Measurements from ENCODE around the gene ACP7.
A peak's percentile ranks its signal among the peaks of the same experiment; 100 is the strongest.
"Not testable (repeated sequence)": the region's sequence is repeated elsewhere in the genome, so short reads cannot be mapped to it uniquely, and the experiment has no call there.

ACP7 gene

DNA sequence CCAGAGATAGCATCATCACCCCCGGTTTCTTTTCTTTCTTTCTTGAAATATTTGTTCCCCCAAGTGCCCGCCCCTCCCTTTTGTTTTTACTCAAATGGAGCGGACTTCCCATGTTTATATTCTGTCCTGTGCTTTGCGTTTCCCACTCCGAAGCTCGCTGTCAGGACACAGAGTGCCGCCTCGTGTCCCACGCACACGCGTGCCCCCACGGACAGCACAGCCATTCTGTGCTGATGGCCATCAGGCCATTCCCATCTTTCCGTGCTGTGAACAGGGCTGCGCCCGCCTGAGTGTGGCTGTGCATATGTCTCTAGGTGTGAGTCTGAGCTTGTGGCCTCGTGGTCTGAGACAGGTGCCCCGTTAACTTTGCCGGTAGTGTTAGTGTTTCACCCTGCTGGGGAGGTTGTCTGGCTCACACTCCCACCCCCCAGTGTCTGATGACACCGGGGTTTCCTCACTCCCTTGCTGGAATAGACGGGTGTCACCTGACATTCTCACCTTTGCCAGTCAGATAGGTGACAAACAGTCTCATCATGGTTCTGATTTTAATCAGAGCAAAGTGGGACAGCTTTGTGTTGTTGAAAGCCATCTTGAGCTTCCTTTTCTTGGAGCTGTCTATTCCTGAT lies 48.3 kb downstream of the ACP7 start:
- no peak for DNase-seq (ENCODE audit: low spot score)

GRCh38 chr19:39133431-39134270 lies 49.5 kb downstream of the ACP7 start:
- DNase-seq (ENCODE audit: low spot score), result no peak

GRCh38 chr19:39135701-39136100 lies 51.5 kb downstream of the ACP7 start:
- no peak for DNase-seq (ENCODE audit: low spot score)

GRCh38 chr19:39136225-39136940 lies 52.2 kb downstream of the ACP7 start:
- no peak for DNase-seq (ENCODE audit: low spot score)

DNA sequence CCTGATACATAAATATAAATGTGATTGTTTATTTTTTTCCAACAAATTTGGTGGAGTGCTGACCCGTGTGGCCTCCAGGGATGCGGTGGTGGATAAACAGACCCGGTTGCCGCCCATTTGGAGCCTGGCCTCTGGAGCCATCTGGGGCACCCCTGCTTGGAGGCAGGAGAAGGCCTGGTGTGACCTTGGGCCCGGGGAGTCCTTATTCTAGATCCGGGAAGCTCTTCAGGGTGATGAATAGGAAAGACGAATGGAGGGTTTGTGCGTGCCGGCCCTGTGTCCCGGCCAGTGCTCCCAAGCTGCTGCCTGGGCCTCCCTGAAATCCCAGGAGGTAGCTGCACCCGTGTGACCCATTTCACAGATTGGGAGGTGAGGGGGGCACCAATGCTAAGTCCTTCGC lies 53.0 kb downstream of the ACP7 start:
- no peak for DNase-seq (ENCODE audit: low spot score)

DNA sequence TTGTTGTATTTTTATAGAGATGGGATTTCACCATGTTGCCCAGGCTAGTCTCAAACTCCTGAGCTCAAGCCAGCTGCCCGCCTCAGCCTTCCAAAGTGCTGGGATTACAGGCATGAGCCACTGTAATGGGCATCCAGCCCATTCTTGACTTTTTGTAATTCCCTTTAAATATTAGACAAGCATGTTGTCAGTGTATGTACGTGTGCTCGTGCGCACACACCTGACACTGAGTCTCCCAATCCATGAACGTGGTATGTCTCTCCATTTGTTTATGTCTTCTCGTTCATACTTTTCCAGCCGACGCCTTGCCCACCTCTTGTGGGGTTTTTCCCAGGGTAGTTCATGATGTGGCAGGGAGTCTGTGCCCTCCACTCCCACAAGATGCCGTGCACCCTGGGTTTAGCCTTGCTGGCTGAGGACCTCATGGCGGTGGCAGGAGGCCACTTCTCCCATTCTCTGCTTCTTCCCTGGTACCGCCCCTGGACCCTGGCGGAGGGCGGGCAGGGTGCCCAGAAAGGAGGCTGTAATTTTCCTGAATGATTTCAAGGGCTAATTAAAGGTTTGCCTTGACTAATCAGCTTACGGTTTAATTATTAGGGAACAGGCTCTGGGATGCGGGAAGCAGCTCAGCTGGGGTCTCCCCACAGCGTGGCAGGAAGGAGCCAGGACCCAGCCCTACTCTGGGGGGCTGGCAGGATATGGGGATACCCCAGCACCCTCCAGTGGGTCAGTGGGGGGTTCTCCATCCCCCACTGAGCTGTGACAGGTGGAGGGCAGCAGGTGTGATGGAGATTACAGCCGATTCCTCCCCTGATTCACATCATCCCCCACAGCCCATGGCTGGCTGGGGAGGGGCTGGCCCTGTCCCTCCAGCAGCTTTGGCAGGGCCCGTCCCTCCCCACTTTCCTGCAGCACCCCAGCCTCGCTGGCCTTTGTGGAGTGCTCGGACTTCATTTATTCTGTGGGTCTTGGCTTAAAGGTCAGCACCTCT lies 54.3 kb downstream of the ACP7 start:
- no peak for DNase-seq (ENCODE audit: low spot score)

DNA sequence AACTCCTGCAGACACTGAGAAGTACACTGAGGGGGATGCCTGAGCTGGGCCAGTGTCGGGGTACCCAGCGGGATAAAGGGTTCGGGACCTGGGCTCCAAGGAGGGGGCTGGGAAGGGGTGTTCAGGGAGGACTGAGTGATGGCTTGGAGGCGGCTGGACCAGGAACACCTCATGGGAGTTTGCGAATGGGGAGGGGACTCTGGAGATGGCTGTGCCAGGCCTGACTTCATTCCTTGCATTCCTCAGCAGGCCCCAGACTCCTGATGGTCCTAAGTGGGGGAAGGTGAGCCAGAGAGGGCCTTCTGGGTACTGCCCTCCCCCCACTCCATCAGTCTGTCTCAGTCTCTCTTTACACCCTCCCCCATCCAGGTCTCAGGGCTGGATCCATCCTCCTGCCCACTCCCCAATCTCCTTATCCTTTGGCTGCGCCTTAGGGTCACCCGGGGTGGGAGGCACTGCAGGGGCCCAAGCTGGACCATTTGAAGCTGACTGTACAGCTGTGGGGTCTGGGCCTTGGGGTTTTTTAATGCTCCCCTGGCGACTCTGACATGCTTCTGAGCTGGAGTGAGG lies 55.2 kb downstream of the ACP7 start:
- DNase-seq (ENCODE audit: low spot score), result no peak

DNA sequence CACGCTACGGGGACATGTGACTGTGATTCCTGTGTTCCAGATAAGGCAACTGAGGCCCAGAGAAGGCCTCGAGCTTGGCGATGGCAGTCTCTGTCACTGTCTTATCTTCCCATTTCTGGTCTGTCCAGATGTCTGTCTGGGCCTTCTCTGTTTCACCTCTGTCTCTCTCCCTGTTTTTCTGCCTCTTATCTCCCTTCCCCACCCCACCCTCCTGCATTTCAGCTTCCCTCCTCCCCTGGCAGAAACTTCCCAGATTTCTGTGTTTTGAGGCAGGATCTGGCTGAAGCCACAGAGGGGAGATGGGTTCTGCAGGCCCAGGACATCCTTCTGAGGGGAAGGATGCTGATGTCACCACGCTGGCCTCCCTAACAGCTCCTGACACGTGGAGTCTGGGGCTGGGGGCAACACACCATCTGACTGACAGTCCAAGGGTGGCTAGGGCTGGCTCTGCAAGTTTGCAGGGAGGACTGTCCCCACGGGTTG lies 55.8 kb downstream of the ACP7 start:
- no peak for DNase-seq (ENCODE audit: low spot score)

GRCh38 chr19:39140594-39140993 lies 56.4 kb downstream of the ACP7 start:
- no peak for DNase-seq (ENCODE audit: low spot score)

GRCh38 chr19:39141929-39142328 lies 57.8 kb downstream of the ACP7 start:
- DNase-seq (ENCODE audit: low spot score), result no peak

- no peak for DNase-seq (ENCODE audit: low spot score)
Measured at GRCh38 chr19:39142630-39143029, 58.5 kb downstream of the ACP7 start.

GRCh38 chr19:39143757-39144289 lies 59.7 kb downstream of the ACP7 start:
- not testable (repeated sequence) for DNase-seq (ENCODE audit: low spot score)

DNA sequence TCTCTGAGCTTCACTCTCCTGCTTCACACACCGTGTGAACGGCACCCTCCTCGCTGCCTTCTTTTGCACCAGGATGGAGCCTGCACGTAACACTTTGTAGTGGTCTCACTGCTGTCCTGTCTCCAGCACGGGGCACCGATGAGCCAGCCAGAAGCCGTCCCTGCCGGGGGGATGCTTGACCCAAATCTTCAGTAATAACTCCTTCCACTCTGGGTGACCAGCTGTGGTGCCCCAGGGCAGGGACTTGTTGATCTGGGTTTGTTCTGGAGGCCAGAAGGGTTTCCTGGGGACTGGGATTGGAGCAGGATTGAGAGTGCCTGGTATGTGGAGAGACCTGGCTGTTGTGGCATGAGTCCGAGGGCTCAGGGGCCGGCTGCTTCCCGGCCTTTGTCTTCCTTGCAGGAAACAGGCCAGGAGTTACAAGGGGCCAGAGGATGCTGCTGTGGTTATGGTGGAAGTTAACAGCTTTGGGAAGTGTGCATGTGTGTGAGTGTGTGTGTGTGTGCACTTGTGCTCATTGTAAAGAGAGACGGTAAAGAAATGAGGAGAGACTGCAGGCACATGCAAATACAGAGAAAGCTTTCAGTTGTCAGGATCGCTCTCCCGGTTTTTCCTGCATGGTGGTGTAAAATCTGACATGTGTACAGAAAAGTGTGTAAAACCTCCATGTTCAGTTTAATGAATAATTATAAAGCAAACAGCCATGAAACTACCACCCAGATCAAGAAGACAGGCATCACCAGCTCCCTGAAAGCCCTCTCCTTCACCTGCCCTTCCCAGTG lies 60.3 kb downstream of the ACP7 start:
- DNase-seq (ENCODE audit: low spot score), result peak; percentile 35

DNA sequence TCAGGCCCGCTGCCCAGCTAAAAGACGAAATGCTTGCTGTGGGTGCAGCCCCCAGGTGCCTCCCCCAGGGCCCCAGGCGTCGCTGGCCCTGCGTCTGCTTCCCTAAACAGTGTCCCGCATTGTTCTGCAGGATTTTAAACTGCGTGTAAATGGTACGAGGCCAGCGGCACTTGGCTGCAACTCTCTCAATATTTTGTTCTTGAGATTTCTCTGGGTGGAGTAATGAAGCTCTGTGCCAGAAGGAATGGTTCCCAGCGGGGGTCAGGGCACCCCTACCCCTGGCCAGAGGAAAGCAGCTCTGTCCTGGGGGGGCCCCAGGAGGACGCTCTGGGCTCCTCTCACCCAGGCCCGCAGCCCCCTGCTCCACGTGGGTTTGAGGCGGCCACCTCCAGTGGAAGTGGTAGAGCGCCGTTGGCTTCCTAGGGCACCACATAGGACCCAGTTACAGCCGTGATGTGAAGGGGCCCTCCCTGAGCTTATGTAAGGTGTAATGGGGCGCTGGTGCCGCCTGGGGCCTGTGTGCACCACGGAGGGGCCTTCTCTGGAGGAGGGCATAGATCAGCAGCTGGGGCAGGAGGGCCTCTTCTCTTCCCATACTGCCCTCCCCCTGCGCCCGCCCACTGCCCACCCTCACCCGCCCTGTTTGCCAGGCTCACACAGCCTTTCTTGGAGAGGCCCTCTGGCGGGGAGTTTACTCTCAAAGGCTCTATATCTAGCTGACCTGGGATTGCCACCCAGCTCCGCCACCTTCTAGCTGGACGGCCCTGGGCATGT lies 61.2 kb downstream of the ACP7 start:
- no peak for DNase-seq (ENCODE audit: low spot score)

DNA sequence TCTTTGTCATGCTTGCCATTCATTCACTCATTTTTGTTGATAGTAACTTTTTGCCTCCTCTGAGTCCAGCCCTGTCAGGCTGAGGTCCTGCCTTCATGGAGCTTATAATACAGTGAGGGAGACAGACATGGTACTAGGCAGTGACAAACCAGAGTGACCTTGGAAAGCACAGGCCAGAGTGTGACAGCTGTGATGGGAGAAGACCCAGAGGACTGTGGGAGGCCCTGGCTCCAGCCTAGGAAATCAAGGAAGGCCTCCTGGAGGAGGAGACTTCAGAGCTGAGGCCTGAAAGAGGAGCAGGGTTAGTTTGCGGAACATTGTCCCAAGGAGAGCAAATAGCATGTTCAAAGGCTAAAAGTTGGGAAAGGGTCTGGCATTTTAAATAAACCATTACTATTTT lies 61.9 kb downstream of the ACP7 start:
- no peak for DNase-seq (ENCODE audit: low spot score)

GRCh38 chr19:39146686-39147450 lies 62.7 kb downstream of the ACP7 start:
- DNase-seq (ENCODE audit: low spot score), result no peak

GRCh38 chr19:39147480-39147879 lies 63.3 kb downstream of the ACP7 start:
- no peak for DNase-seq (ENCODE audit: low spot score)

DNA sequence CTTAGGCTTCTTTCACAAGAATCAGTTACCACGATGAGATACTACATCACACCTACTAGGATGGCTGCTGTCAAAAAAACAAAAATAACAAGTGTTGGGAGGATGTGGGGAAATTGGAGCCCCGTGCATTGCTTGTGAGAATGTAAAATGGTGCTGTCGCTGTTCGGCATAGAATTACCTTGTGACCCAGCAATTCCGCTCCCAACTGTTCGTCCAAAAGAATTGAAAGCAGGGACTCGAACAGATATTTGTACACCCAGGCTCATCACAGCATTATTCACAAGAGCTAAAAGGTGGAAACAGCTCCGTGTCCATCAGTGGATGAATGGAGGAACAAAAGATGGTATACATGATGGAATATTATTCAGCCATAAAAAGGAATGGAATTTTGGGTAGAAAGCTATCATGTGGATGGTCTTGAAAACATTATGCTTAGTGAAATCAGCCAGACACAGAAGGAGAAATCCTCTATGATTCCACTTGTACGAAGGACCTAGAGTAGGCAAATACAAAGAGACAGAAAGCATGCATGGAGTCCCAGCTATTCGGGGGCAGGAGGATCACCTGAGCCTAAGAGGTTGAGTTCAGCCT lies 64.9 kb downstream of the ACP7 start:
- no peak for DNase-seq (ENCODE audit: low spot score)
